GM12878 (cell line): ENCODE results near the gene TBX15. TPM values are rescaled to one million over a fixed set of nuclear protein-coding genes. Genes with fewer than 3 reads are reported as not detected.

Experiments
- ATAC-seq: fragments of 200-7000 bp; cut with Tn5 transposase; 3 replicates; pipeline ENCODE4 v1.9.1; 2020; ENCODE audit warnings: mild to moderate bottlenecking, moderate library complexity
- BruUV-seq: library from RNA; stranded (reverse); fragments of 400-500 nt; replicated peaks from 2 replicates; lab custom pipeline; 2021; lab: Mats Ljungman, UMichigan
- CTCF ChIA-PET: fragments of 300-600 bp; sonication (Branson Sonifier 250); formaldehyde crosslinking; extraction: SDS; loops from one replicate; lab custom pipeline; 2021; ENCODE audit warnings: inconsistent platforms; lab: Yijun Ruan, JAX
- POLR2A ChIA-PET: fragments of 350-600 bp; formaldehyde crosslinking; extraction: SDS; loops from one replicate; lab custom pipeline; 2021; ENCODE audit warnings: inconsistent platforms; lab: Charles Lee
- RAD21 ChIA-PET: fragments of 300-600 bp; sonication (Branson Sonifier 250); formaldehyde crosslinking; loops from one replicate; lab custom pipeline; 2023; ENCODE audit warnings: antibody characterized with exemption; ENCODE audit not compliant: unreplicated experiment; lab: Charles Lee
- SMC1A ChIA-PET: fragments of 300-600 bp; sonication (Branson Sonifier 250); formaldehyde crosslinking; loops from one replicate; lab custom pipeline; 2023; ENCODE audit not compliant: unreplicated experiment, uncharacterized antibody; lab: Charles Lee
- DNase-seq: peaks from one replicate; pipeline ENCODE4 v3.0.0-alpha.2; 2011; ENCODE audit warnings: low read depth, low spot score
- FAIRE-seq: peaks from 3 replicates; lab custom pipeline; 2011; peaks lifted over from hg19 to GRCh38; lab: Jason Lieb, UNC
- H2AFZ ChIP-seq: 2 replicates; pipeline ENCODE4 v1.6.0; 2011; ENCODE audit warnings: low read depth, low read length, control low read depth; ENCODE audit not compliant: control insufficient read depth
- H3K27ac ChIP-seq: 2 replicates; pipeline ENCODE4 v1.5.1; 2011; ENCODE audit warnings: control low read depth; ENCODE audit not compliant: control insufficient read depth, insufficient read depth
- H3K27me3 ChIP-seq, 2 experiments: replicated peaks in 1 of 2; 2 replicates each; pipeline versions ENCODE4 v1.6.0 to v1.6.1; 2011; ENCODE audit warnings: low read length in 1 of 2; ENCODE audit not compliant: control insufficient read depth in 2 of 2, insufficient read depth in 2 of 2
- H3K36me3 ChIP-seq, 2 experiments: 2 replicates each; pipeline ENCODE4 v1.5.1; 2011; ENCODE audit warnings: low read length in 1 of 2; ENCODE audit not compliant: control insufficient read depth in 2 of 2, insufficient read depth in 2 of 2
- H3K4me1 ChIP-seq: 2 replicates; pipeline ENCODE4 v1.6.1; 2011; ENCODE audit warnings: mild to moderate bottlenecking, low read length, moderate library complexity, mixed read lengths; ENCODE audit not compliant: control insufficient read depth, insufficient read depth
- H3K4me2 ChIP-seq: 2 replicates; pipeline ENCODE4 v1.6.0; 2011; ENCODE audit warnings: control low read depth; ENCODE audit not compliant: control insufficient read depth, insufficient read depth
- H3K4me3 ChIP-seq: fragments of 200-600 bp; sonication (generic); 2 replicates; pipeline ENCODE4 v1.5.1; 2016
- H3K79me2 ChIP-seq: 2 replicates; pipeline ENCODE4 v1.6.0; 2011; ENCODE audit warnings: low read length; ENCODE audit not compliant: control insufficient read depth, insufficient read depth
- H3K9ac ChIP-seq: 2 replicates; pipeline ENCODE4 v1.8.0; 2011; ENCODE audit warnings: low read length, control low read depth, mixed read lengths; ENCODE audit not compliant: control insufficient read depth, insufficient read depth
- H3K9me3 ChIP-seq: replicated peaks from 3 replicates; pipeline ENCODE4 v1.5.1; 2011; ENCODE audit warnings: mild to moderate bottlenecking, low read length; ENCODE audit not compliant: control insufficient read depth, insufficient read depth
- H4K20me1 ChIP-seq: 2 replicates; pipeline ENCODE4 v1.6.0; 2011; ENCODE audit not compliant: control insufficient read depth, insufficient read depth
- EED ChIP-seq: sonication (generic); IDR thresholded peaks from 2 replicates; pipeline ENCODE4 v1.6.1; 2016; ENCODE audit warnings: antibody characterized with exemption, low read depth
- PKNOX1 ChIP-seq: fragments of 450-650 bp; IDR thresholded peaks from 2 replicates; pipeline ENCODE4 v1.6.1; 2016; ENCODE audit warnings: mild to moderate bottlenecking
- POU2F2 ChIP-seq: IDR thresholded peaks from 3 replicates; pipeline ENCODE4 v1.6.1; 2011; ENCODE audit warnings: low read depth, mild to moderate bottlenecking, low read length, borderline replicate concordance
- TARDBP ChIP-seq: IDR thresholded peaks from 2 replicates; pipeline ENCODE4 v1.6.1; 2016; ENCODE audit warnings: borderline replicate concordance
- WGBS: methylation state at CpG from one replicate; pipeline ENCODE4 v1.1.6; 2016; ENCODE audit warnings: low lambda C conversion rate; ENCODE audit not compliant: insufficient replicate concordance, insufficient coverage; ENCODE audit errors: missing lambda C conversion rate; 5-methylcytosine and 5-hydroxymethylcytosine counted together
- in situ Hi-C: fragments of 300-500 bp; cut with MboI; formaldehyde crosslinking; loops from 9 replicates; pipeline ENCODE4 v1.14.3; 2018; ENCODE audit warnings: mixed read lengths
- intact Hi-C: fragments of 100-400 bp; cut with micrococcal nuclease; formaldehyde crosslinking; loops from one replicate; pipeline ENCODE4 v1.14.2; 2022; ENCODE audit not compliant: unreplicated experiment
- polyA plus RNA-seq, 11 experiments: library from polyadenylated mRNA; depleted of rRNA in 4 of 11; unstranded in 6 of 11; stranded (reverse) in 5 of 11; fragments of >200 nt; fragmentation: Nextera tagmentation in 4 of 11; fragmentation: Illumina TruSeq in 1 of 11; extraction: Ambion mirVana in 4 of 11; extraction: Trizol in 1 of 11; gene quantifications; 1 replicate in 1 of 11; 2 replicates in 10 of 11; pipeline versions ENCODE4 v1.2.1 to v1.2.3, GENCODE V29; 2011 to 2016; ENCODE audit warnings: inconsistent platforms in 2 of 11, missing spikeins in 2 of 11, low read depth in 1 of 11
- total RNA-seq, 4 experiments: library from RNA; depleted of rRNA in 3 of 4; stranded (reverse); fragments of >200 nt in 3 of 4; fragmentation: Illumina TruSeq in 1 of 4; extraction: Trizol in 1 of 4; gene quantifications; 2 replicates each; pipeline versions ENCODE4 v1.2.1 to v1.2.3, GENCODE V29; 2013 to 2021
- TF ChIP-seq, protein P1 (sequence below): IDR thresholded peaks from 2 replicates; pipeline ENCODE4 v1.6.1; 2012; ENCODE audit warnings: low read depth, low read length, improper control_type of control experiment

TBX15 gene
- total and polyA plus RNA-seq, 10 of the 15 experiments (the other 5 are each of a cell fraction or from before 2014, with no cell fraction given) = 0.64 to 9.4 (median 0.99) TPM

GRCh38 chr1:118981436-118981835 lies 6.7 kb downstream of the TBX15 start (continued):
- TF ChIP-seq POU2F2 = no peak
- TF ChIP-seq, protein P1, sequence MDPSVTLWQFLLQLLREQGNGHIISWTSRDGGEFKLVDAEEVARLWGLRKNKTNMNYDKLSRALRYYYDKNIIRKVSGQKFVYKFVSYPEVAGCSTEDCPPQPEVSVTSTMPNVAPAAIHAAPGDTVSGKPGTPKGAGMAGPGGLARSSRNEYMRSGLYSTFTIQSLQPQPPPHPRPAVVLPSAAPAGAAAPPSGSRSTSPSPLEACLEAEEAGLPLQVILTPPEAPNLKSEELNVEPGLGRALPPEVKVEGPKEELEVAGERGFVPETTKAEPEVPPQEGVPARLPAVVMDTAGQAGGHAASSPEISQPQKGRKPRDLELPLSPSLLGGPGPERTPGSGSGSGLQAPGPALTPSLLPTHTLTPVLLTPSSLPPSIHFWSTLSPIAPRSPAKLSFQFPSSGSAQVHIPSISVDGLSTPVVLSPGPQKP = no peak
- no peak for TF ChIP-seq EED
- no peak for TF ChIP-seq PKNOX1

- H3K4me1 ChIP-seq = no peaks in the 10 kb centered on the region
- POLR2A ChIA-PET = no interaction called here
- no peaks in the 10 kb centered on the region for H3K79me2 ChIP-seq
- in situ Hi-C loops = no loop called here
- intact Hi-C loops = no loop called here
- H2AFZ ChIP-seq = no peak overlapping the region
- FAIRE-seq (no peak), DNase-seq (no peak)
- RAD21 ChIA-PET = no interaction called here
- H3K9me3 ChIP-seq = no peaks in the 10 kb centered on the region; the same call in 2 of the 3 replicates
- BruUV-seq = no TSS peak
- 0 out of 2 replicates have a peak overlapping the region, but pooled peaks have one; percentile 17 for H3K4me2 ChIP-seq
- H3K27ac ChIP-seq = no peak overlapping the region
- CTCF ChIA-PET = interaction anchor here (0.5 to 1.2 kb wide), 2 partner anchors 10 to 336 kb away, joined by 3 read pairs; no protein-coding TSS in a partner anchor
- TF ChIP-seq TARDBP = no peak
- TF ChIP-seq, all 136 proteins: peak for 0
- Histone ChIP-seq H4K20me1 (no peaks in the 10 kb centered on the region), H3K27me3 (peaks cover 6 to 16% of the 10 kb centered on the region in 2 experiments), H3K36me3 (no peaks in the 10 kb centered on the region), H3K4me3 (no peak overlapping the region), H3K9ac (no peak overlapping the region)
- SMC1A ChIA-PET = no interaction called here
- ATAC-seq = no peak
- 51% methylated on average over 40 of the region's 59 CpGs for WGBS
These were observed 8.2 kb downstream of the TBX15 start for GRCh38 chr1:118979754-118980575.
